Measurements from ENCODE around the gene MORN4. TPM values are rescaled to one million over a fixed set of nuclear protein-coding genes. Genes with fewer than 3 reads are reported as not detected.

Gene MORN4
- total RNA-seq, 2 experiments from 2014 or later = 2.4 to 5.4 TPM

DNA sequence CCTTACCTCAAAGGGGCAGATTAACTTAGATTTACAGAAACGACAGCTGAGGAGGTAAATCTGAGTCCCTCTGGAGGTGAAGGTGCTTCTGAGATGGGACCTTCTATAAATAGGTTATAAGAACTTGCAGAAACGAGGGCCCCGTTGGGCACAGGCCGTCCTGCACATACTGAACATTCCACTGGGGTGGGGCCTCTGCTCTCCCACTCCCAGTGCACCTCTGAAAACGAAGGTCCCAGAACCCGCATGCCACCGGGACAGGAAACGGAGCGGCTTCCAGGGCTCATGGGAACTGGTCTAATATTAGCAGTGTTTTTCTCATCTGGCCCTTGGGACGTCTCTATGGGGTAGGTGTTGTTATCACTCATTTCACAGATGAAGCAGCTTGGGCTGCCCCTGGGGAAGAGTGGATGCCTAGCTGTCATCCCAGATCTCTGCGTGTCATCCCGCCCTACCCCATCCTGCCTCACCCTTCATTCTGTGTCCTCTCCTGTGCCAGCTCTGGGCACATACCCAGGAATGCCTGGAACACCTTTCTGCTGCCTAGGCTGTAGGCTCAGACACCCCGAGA is 24.2 kb downstream of the MORN4 start:
- ChIA-PET CTCF (ENCODE audit: unreplicated experiment) (no interaction called here), POLR2A (interaction anchor here (0.6 to 0.7 kb wide), 2 partner anchors 70 to 528 kb away, joined by 3 read pairs; no protein-coding TSS in a partner anchor)
- Histone ChIP-seq H3K9me3 (ENCODE audit: low read length) (no peaks in the 10 kb centered on the region), H3K36me3 (ENCODE audit: insufficient read depth, low read length) (no peaks in the 10 kb centered on the region), H3K9me2 (ENCODE audit: insufficient read depth, low read length) (no peaks in the 10 kb centered on the region), H3K4me1 (ENCODE audit: insufficient read depth, low read length, poor library complexity, severe bottlenecking) (no peaks in the 10 kb centered on the region), H3K79me2 (ENCODE audit: insufficient read depth, low read depth, low read length) (no peaks in the 10 kb centered on the region), H4K20me1 (ENCODE audit: insufficient read depth, low read length) (no peaks in the 10 kb centered on the region), H2AFZ (ENCODE audit: low read length) (no peak overlapping the region), H3K27ac (ENCODE audit: low read depth, low read length, poor library complexity, severe bottlenecking) (no peak overlapping the region), H3K4me2 (ENCODE audit: low read length) (no peak overlapping the region), H3K4me3 (ENCODE audit: low read depth, low read length, poor library complexity, severe bottlenecking) (no peak overlapping the region)
- BruUV-seq (replicated peaks) = no TSS peak
- no peak for DNase-seq (ENCODE audit: low spot score)
- no peak for TF ChIP-seq EZH2phosphoT487 (IDR thresholded peaks at IDR 0.05; ENCODE audit: borderline replicate concordance, low read depth, low read length)
- TF ChIP-seq, protein P1, sequence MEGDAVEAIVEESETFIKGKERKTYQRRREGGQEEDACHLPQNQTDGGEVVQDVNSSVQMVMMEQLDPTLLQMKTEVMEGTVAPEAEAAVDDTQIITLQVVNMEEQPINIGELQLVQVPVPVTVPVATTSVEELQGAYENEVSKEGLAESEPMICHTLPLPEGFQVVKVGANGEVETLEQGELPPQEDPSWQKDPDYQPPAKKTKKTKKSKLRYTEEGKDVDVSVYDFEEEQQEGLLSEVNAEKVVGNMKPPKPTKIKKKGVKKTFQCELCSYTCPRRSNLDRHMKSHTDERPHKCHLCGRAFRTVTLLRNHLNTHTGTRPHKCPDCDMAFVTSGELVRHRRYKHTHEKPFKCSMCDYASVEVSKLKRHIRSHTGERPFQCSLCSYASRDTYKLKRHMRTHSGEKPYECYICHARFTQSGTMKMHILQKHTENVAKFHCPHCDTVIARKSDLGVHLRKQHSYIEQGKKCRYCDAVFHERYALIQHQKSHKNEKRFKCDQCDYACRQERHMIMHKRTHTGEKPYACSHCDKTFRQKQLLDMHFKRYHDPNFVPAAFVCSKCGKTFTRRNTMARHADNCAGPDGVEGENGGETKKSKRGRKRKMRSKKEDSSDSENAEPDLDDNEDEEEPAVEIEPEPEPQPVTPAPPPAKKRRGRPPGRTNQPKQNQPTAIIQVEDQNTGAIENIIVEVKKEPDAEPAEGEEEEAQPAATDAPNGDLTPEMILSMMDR (conservative IDR thresholded peaks at IDR 0.05; ENCODE audit: low read length) = no peak
- intact Hi-C loops (cut with micrococcal nuclease; ENCODE audit: unreplicated experiment) = no loop called here

DNA sequence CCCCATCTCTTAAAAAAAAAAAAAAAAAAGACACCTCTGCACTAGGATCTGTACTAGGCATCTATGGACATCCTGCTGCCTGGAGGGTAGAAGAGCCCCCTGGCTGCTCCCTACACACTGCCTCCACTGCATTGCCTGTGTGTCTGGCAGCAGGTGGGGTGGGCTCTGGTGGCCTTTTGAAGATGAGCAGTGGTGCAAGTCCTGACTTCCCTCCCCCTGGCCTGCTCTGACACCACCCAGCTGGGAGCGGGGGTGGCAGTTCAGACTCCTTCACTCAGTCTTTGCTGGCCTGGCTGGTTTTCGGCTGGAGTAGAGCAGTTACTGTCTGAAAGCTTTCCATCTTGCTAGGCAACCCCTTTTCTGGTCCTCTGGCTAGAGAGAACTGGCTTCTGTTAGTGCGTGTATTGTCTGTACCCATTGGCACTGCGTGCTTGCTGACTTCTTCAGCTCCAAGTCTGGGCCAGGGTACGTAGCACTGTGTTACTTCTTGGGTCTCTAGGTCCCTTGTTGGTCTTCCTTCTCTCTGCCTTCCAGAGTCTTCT is 26.1 kb downstream of the MORN4 start:
- Histone ChIP-seq H3K4me1 (ENCODE audit: insufficient read depth, low read length, poor library complexity, severe bottlenecking) (no peaks in the 10 kb centered on the region), H3K4me3 (ENCODE audit: low read depth, low read length, poor library complexity, severe bottlenecking) (no peak overlapping the region), H3K36me3 (ENCODE audit: insufficient read depth, low read length) (no peaks in the 10 kb centered on the region), H3K9me2 (ENCODE audit: insufficient read depth, low read length) (no peaks in the 10 kb centered on the region), H2AFZ (ENCODE audit: low read length) (no peak overlapping the region), H3K9me3 (ENCODE audit: low read length) (no peaks in the 10 kb centered on the region), H3K4me2 (ENCODE audit: low read length) (no peak overlapping the region), H4K20me1 (ENCODE audit: insufficient read depth, low read length) (no peaks in the 10 kb centered on the region), H3K27ac (ENCODE audit: low read depth, low read length, poor library complexity, severe bottlenecking) (no peak overlapping the region), H3K79me2 (ENCODE audit: insufficient read depth, low read depth, low read length) (no peaks in the 10 kb centered on the region)
- ChIA-PET CTCF (ENCODE audit: unreplicated experiment) (no interaction called here), POLR2A (interaction anchor here (0.5 to 0.6 kb wide), 3 partner anchors 15 to 803 kb away, joined by 3 to 4 read pairs (median 3); no protein-coding TSS in a partner anchor)
- BruUV-seq (replicated peaks) = no TSS peak
- peak; percentile 31 for DNase-seq (ENCODE audit: low spot score)
- TF ChIP-seq EZH2phosphoT487 (IDR thresholded peaks at IDR 0.05; ENCODE audit: borderline replicate concordance, low read depth, low read length) = no peak
- TF ChIP-seq, protein P1 (conservative IDR thresholded peaks at IDR 0.05; ENCODE audit: low read length) = no peak
- intact Hi-C loops (cut with micrococcal nuclease; ENCODE audit: unreplicated experiment) = no loop called here
